C4-2B (cell line): ENCODE results near the gene UBASH3B.

ENCODE experiments used
- H3K27ac ChIP-seq: fragments of 450-650 bp; 2 replicates; pipeline ENCODE4 v1.5.1; 2017
- ZFX ChIP-seq: fragments of 450-650 bp; IDR thresholded peaks from 2 replicates; pipeline ENCODE4 v1.6.1; 2017
- TF ChIP-seq, protein P1 (sequence below): fragments of 450-650 bp; conservative IDR thresholded peaks from 2 replicates; pipeline ENCODE4 v1.5.1; 2017; ENCODE audit warnings: mild to moderate bottlenecking

Gene UBASH3B

DNA sequence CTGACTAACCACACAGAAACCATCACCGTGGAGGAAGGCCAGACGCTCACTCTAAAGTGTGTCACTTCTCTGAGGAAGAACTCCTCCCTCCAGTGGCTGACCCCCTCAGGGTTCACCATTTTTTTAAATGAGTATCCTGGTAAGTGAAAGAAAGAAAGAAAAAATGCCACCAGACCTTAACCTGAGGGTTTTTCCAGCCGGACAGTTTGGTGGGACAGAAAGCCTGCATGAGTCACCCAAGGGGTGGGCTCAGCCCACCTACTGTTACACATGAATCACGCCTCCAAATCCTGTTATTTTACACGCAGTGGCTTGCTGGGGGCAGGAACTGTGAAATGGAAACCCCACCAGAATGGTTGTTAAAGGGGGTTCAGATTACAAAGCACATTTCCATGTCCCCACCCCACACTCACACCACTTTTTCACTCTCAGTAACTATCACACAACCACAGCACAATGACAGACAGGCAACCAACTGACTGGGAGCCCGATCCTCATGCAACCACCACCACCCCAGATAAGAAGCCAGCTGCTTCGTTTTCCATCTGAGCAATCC lies 194.6 kb downstream of the UBASH3B start:
- TF ChIP-seq ZFX = no peak
- TF ChIP-seq, protein P1, sequence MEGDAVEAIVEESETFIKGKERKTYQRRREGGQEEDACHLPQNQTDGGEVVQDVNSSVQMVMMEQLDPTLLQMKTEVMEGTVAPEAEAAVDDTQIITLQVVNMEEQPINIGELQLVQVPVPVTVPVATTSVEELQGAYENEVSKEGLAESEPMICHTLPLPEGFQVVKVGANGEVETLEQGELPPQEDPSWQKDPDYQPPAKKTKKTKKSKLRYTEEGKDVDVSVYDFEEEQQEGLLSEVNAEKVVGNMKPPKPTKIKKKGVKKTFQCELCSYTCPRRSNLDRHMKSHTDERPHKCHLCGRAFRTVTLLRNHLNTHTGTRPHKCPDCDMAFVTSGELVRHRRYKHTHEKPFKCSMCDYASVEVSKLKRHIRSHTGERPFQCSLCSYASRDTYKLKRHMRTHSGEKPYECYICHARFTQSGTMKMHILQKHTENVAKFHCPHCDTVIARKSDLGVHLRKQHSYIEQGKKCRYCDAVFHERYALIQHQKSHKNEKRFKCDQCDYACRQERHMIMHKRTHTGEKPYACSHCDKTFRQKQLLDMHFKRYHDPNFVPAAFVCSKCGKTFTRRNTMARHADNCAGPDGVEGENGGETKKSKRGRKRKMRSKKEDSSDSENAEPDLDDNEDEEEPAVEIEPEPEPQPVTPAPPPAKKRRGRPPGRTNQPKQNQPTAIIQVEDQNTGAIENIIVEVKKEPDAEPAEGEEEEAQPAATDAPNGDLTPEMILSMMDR = no peak
- H3K27ac ChIP-seq = no peak overlapping the region

DNA sequence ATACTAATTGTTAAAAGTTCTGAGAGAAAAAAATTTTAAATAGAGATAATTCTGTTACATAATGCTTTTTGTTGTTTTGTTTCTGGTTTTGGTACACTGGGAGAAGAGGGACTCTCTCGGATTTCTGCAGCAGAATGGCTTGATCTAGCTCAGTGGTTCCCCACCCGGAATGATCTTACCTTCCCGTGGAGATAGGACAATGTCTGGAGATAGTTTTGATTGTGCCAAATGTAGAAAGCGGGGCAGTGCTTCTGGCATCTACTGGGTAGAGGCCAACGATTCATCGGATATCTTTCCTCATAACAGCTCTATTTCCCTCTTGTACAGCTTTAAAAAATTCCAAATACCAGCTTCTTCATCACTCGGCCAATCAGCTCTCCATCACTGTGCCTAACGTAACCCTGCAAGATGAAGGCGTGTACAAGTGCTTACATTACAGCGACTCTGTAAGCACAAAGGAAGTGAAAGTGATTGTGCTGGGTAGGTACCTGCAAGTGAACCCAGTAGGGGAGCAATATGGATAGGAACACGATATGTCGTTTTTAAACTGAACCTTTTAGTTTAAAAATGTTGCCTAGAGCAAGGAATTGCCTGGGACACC lies 195.9 kb downstream of the UBASH3B start:
- no peak overlapping the region for H3K27ac ChIP-seq

DNA sequence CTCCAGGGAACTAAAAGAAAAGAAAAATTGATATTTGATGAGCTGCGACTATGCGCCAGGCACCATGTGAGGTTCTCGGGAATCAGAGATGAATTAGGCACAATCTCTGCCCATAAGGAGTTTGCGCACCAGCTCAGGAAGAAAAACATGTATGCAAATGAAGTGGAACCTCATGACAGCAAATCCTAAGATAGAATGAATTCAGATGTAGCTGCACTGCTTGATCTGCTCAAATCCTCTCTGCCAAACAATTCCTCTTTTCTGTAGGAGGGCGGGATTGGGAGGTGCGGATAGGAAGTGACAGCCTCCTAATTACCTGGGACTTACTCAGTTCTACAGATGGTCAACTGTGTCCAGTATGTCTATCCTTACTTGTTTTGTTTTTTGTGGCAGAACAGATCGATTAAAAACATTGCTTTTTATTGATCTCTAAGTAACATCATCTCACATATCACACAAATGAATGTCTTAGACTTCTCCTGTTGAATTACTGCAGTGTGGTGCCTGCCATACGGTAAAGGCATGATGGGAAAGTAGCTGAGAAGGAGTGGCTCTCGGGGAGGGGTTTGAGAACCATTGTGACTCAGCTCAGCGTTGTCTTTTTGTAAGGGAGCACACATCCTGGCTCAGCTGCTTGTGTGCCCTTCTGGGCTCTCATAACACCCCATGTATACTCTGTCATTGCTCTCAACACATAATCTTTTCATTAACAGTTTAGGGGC lies 196.7 kb downstream of the UBASH3B start:
- TF ChIP-seq, protein P1 = no peak
- no peak for TF ChIP-seq ZFX
- H3K27ac ChIP-seq = no peak overlapping the region

More for the DNA sequence above, 195.9 kb downstream of the UBASH3B start:
- TF ChIP-seq, protein P1 = no peak

DNA sequence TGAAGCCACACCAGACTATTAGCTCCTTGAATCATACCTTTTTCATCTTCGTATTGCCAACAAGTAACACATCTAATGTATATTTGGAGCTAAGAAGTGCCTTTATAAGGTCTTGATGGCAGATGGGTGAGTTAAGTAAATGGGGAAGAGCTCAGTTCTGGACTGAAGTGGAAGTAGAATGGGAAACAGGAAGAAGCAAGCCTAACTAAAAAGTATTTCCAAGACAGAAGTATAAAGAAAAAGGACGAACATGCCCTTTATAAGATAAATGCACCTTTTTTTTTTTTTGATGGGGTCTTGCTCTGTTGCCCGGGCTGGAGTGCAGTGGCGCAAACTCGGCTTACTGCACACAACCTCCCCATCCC lies 197.3 kb downstream of the UBASH3B start:
- TF ChIP-seq, protein P1 = no peak
- no peak for TF ChIP-seq ZFX
- H3K27ac ChIP-seq = no peak overlapping the region

DNA sequence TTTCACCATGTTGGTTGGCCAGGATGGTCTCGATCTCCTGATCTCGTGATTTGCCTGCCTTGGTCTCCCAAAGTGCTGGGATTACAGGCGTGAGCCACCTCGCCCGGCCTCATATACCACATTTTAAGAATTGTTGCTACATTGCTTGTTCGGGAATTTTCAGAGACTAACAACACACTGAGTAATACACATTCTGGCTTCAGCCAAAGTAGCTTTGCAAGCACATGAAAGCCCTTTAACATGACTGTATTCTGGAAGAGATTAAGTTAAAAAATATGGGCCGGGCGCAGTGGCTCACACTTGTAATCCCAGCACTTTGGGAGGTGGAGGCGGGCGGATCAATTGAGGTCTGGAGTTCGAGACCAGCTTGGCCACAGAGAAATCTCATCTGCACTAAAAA lies 197.7 kb downstream of the UBASH3B start:
- no peak for TF ChIP-seq ZFX
- TF ChIP-seq, protein P1 = no peak
- no peak overlapping the region for H3K27ac ChIP-seq

DNA sequence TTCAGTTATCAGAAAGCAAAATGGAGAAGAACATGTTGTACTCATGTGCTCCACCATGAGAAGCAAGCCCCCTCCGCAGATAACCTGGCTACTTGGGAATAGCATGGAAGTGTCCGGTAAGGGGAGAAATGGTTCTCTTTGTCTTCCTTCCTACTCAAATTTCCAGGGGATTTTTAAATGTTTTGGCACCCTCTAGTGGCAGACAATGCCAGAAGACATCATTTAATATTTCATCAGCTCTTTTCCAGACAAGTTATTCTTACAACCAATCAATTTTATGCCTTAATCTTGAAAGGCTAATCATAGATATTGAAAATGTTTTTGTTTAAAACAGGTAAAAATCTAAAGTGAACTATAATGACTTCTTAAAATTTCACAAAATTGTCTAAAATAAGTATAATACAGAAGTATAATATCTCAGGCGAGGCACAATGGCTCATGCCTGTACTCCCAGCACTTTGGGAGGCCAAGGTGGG lies 198.5 kb downstream of the UBASH3B start:
- H3K27ac ChIP-seq = no peak overlapping the region
- no peak for TF ChIP-seq ZFX
- TF ChIP-seq, protein P1 = peak; percentile 85

DNA sequence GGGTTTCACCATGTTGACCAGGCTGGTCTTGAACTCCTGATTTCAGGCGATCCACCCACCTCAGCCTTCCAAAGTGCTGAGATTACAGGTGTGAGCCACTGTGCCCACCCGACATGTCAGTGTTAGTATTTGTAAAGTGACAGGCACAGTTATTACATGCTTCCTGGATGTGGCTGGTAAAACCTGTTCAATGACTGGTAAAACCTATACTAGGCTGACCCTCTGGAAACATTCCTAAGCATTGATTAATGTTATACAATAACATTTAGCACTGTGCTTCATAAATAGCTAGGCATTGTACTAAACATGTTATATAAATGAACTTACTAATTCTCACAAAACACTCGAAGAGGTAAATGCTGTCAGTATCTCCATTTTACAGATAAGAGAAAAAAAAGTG lies 206.1 kb downstream of the UBASH3B start:
- no peak overlapping the region for H3K27ac ChIP-seq

More for the DNA sequence above, 206.1 kb downstream of the UBASH3B start:
- TF ChIP-seq, protein P1 = no peak
- no peak for TF ChIP-seq ZFX
